Measurements from ENCODE around the gene NKX1-1.

DNA sequence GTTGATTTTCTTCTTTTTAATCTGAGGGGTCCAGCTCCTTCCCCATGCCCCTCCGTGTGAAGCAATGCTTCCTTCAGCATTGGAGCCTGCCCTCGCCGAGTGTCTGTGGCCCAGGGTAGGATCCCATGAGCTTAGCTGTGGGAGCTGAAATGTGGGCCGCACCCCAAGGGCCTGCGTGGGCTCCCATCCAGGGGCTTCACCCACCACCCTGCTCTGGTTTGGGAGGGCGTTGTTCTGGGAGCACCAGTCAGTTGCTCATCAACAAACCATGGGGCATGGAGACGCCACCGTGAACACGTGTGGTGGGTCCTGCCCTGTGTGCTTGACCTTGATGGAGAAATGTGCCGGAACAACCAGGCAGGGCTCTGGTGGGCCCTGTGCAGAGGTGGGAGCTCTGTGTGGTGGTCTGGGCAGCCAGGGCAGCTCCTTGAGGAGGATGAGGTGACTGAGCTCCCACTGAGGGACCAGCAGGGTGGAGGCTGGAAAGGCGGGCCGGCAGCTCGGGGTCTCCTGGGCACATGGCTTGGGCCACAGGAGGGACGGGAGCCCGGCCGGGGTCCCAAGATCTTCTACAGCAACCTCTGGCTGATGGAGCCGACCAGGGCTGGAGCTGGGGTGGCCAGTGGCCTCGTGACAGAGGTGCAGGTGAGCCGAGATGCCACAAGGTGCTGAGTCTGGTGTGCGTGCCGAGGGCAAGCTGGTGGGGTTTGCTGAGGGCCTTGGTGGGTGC lies 39.6 kb upstream of the NKX1-1 start:
- TF ChIP-seq EP300 (IDR thresholded peaks at IDR 0.05), result no peak
- TF ChIP-seq, protein P1, sequence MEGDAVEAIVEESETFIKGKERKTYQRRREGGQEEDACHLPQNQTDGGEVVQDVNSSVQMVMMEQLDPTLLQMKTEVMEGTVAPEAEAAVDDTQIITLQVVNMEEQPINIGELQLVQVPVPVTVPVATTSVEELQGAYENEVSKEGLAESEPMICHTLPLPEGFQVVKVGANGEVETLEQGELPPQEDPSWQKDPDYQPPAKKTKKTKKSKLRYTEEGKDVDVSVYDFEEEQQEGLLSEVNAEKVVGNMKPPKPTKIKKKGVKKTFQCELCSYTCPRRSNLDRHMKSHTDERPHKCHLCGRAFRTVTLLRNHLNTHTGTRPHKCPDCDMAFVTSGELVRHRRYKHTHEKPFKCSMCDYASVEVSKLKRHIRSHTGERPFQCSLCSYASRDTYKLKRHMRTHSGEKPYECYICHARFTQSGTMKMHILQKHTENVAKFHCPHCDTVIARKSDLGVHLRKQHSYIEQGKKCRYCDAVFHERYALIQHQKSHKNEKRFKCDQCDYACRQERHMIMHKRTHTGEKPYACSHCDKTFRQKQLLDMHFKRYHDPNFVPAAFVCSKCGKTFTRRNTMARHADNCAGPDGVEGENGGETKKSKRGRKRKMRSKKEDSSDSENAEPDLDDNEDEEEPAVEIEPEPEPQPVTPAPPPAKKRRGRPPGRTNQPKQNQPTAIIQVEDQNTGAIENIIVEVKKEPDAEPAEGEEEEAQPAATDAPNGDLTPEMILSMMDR (IDR thresholded peaks at IDR 0.05), result no peak
- no peak for TF ChIP-seq POLR2AphosphoS5 (IDR thresholded peaks at IDR 0.05)
- TF ChIP-seq POLR2A (IDR thresholded peaks at IDR 0.05), result no peak

Measured in gastroesophageal sphincter (tissue), 3 donors.